Measurements from ENCODE around the gene TOR1B. TPM values are rescaled to one million over a fixed set of nuclear protein-coding genes. Genes with fewer than 3 reads are reported as not detected.

The TOR1B gene
- total RNA-seq, 6 experiments from 2014 or later: 31.6 to 43.1 (median 36.1) TPM

- Mint-ChIP-seq H3K27me3 (ENCODE audit: insufficient read depth) (no peaks in the 10 kb centered on the region), H3K27ac (no peak overlapping the region), H3K9me3 (no peaks in the 10 kb centered on the region), H3K4me3 (no peak overlapping the region), H3K4me1 (ENCODE audit: low read depth) (peaks cover 37% of the 10 kb centered on the region), H3K36me3 (ENCODE audit: low read depth) (no peaks in the 10 kb centered on the region)
- no peak for TF ChIP-seq CTCF (IDR thresholded peaks at IDR 0.05)
- DNase-seq: no peak
Observed at GRCh38 chr9:129841071-129841470, 38.1 kb downstream of the TOR1B start.

GRCh38 chr9:129845373-129845772 is 42.4 kb downstream of the TOR1B start:
- Mint-ChIP-seq H3K36me3 (ENCODE audit: low read depth) (0 out of 2 replicates have a peak, but pooled peaks cover 7% of the 10 kb centered on the region), H3K9me3 (no peaks in the 10 kb centered on the region), H3K4me1 (ENCODE audit: low read depth) (no peaks in the 10 kb centered on the region), H3K4me3 (no peak overlapping the region), H3K27ac (no peak overlapping the region), H3K27me3 (ENCODE audit: insufficient read depth) (no peaks in the 10 kb centered on the region)
- no peak for DNase-seq
- TF ChIP-seq CTCF (IDR thresholded peaks at IDR 0.05): no peak

- H3K9me3 Mint-ChIP-seq: no peaks in the 10 kb centered on the region
- TF ChIP-seq CTCF (IDR thresholded peaks at IDR 0.05): no peak
Observed at GRCh38 chr9:129848712-129849441, 45.9 kb downstream of the TOR1B start.

GRCh38 chr9:129849901-129850300 is 46.9 kb downstream of the TOR1B start:
- DNase-seq: no peak
- no peaks in the 10 kb centered on the region for H3K27me3 Mint-ChIP-seq (ENCODE audit: insufficient read depth)
- H3K4me3 Mint-ChIP-seq: no peak overlapping the region
- no peaks in the 10 kb centered on the region for H3K9me3 Mint-ChIP-seq
- H3K36me3 Mint-ChIP-seq (ENCODE audit: low read depth): peaks cover 28% of the 10 kb centered on the region
- no peak overlapping the region for H3K27ac Mint-ChIP-seq
- H3K4me1 Mint-ChIP-seq (ENCODE audit: low read depth): no peaks in the 10 kb centered on the region
- TF ChIP-seq CTCF (IDR thresholded peaks at IDR 0.05): no peak

More at GRCh38 chr9:129848712-129849441, 45.9 kb downstream of the TOR1B start:
- no peak overlapping the region for H3K4me3 Mint-ChIP-seq
- no peak overlapping the region for H3K27ac Mint-ChIP-seq
- no peaks in the 10 kb centered on the region for H3K27me3 Mint-ChIP-seq (ENCODE audit: insufficient read depth)
- no peaks in the 10 kb centered on the region for H3K4me1 Mint-ChIP-seq (ENCODE audit: low read depth)
- DNase-seq: no peak
- H3K36me3 Mint-ChIP-seq (ENCODE audit: low read depth): peaks cover 18% of the 10 kb centered on the region

- Mint-ChIP-seq H3K4me3 (no peak overlapping the region), H3K4me1 (ENCODE audit: low read depth) (no peaks in the 10 kb centered on the region), H3K36me3 (ENCODE audit: low read depth) (peaks cover 28% of the 10 kb centered on the region), H3K27me3 (ENCODE audit: insufficient read depth) (no peaks in the 10 kb centered on the region), H3K9me3 (no peaks in the 10 kb centered on the region), H3K27ac (no peak overlapping the region)
- no peak for TF ChIP-seq CTCF (IDR thresholded peaks at IDR 0.05)
- DNase-seq: no peak
Observed at GRCh38 chr9:129850821-129851550, 48.0 kb downstream of the TOR1B start.

Data from HFFc6 (cell line).